Mucosa of gallbladder (tissue), 1 donor: ENCODE measurements around the gene TIAM1. TPM values are rescaled to one million over a fixed set of nuclear protein-coding genes. Genes with fewer than 3 reads are reported as not detected.

Experiments
- DNase-seq: peaks from one replicate; pipeline ENCODE4 v3.0.0-alpha.2; 2020; ENCODE audit warnings: low spot score
- total RNA-seq: library from RNA; stranded (reverse); gene quantifications from one replicate; pipeline ENCODE4 v1.2.1, GENCODE V29; 2021
- donor health status: DM: no; HTN: no; CAD: no.

Gene TIAM1
- total RNA-seq, 1 donor from 2014 or later: 15.0 TPM

- DNase-seq: peak; percentile 73
Measured at GRCh38 chr21:31354604-31355443, 10.8 kb upstream of the TIAM1 start.

GRCh38 chr21:31354122-31354521 lies 10.1 kb upstream of the TIAM1 start:
- no peak for DNase-seq

GRCh38 chr21:31352836-31353235 lies 8.8 kb upstream of the TIAM1 start:
- no peak for DNase-seq

- DNase-seq: no peak
Measured at GRCh38 chr21:31351960-31352359, 7.9 kb upstream of the TIAM1 start.

- DNase-seq: no peak
Measured at GRCh38 chr21:31351438-31351837, 7.4 kb upstream of the TIAM1 start.

- no peak for DNase-seq
Measured at GRCh38 chr21:31349208-31349607, 5.1 kb upstream of the TIAM1 start.

GRCh38 chr21:31348188-31348587 lies 4.1 kb upstream of the TIAM1 start:
- DNase-seq: no peak

GRCh38 chr21:31347435-31348032 lies 3.5 kb upstream of the TIAM1 start:
- DNase-seq: no peak

- DNase-seq: no peak
Measured at GRCh38 chr21:31346256-31346821, 2.3 kb upstream of the TIAM1 start.

- no peak for DNase-seq
Measured at GRCh38 chr21:31345136-31345535, 1.1 kb upstream of the TIAM1 start.

- DNase-seq: no peak
Measured at GRCh38 chr21:31343030-31343510, 991 bp downstream of the TIAM1 start.

- DNase-seq: no peak
Measured at GRCh38 chr21:31342348-31342747, 1.7 kb downstream of the TIAM1 start.

GRCh38 chr21:31340942-31341487 lies 3.0 kb downstream of the TIAM1 start:
- DNase-seq: no peak

- no peak for DNase-seq
Measured at GRCh38 chr21:31340514-31340913, 3.5 kb downstream of the TIAM1 start.

GRCh38 chr21:31339721-31340120 lies 4.3 kb downstream of the TIAM1 start:
- no peak for DNase-seq

GRCh38 chr21:31338908-31339368 lies 5.1 kb downstream of the TIAM1 start:
- DNase-seq: no peak

GRCh38 chr21:31337996-31338907 lies 5.8 kb downstream of the TIAM1 start:
- DNase-seq: no peak

- DNase-seq: no peak
Measured at GRCh38 chr21:31337086-31337485, 7.0 kb downstream of the TIAM1 start.

GRCh38 chr21:31336739-31337040 lies 7.4 kb downstream of the TIAM1 start:
- DNase-seq: no peak

- no peak for DNase-seq
Measured at GRCh38 chr21:31335957-31336738, 7.9 kb downstream of the TIAM1 start.

- no peak for DNase-seq
Measured at GRCh38 chr21:31334648-31335121, 9.4 kb downstream of the TIAM1 start.
